Endometrium (tissue), 2 donors: ENCODE data around the gene MIA2.
"Not testable (repeated sequence)": the region's sequence is repeated elsewhere in the genome, so short reads cannot be mapped to it uniquely, and the experiment has no call there.

Source experiments
- FAIRE-seq: peaks from 2 replicates; lab custom pipeline; 2012; peaks lifted over from hg19 to GRCh38; lab: Jason Lieb, UNC
- donor health status: control.
- donor health status: control.

The MIA2 gene

GRCh38 chr14:39268393-39268792 lies 34.7 kb downstream of the MIA2 start:
- FAIRE-seq = no peak

GRCh38 chr14:39272918-39273317 lies 39.2 kb downstream of the MIA2 start:
- FAIRE-seq = no peak

DNA sequence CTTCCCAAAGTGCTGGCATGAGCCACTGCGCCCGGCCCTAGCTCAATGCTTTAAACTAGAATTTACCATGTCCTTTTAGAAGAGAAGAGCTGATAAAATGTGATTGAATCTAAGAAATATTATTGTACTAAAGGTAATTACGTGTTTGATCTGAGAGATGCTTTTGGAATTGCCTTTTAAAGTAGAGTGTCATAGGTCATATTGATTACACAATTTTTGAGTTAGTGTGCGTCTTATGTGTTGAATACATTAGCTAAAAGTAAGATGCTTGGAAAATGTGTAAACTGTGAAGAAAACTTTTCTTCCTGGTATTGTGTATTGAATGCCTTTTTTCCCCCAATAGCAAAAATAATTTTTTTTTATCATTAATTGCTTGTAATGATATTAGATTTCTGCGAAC lies 41.7 kb downstream of the MIA2 start:
- no peak for FAIRE-seq

- no peak for FAIRE-seq
These were observed 42.3 kb downstream of the MIA2 start for GRCh38 chr14:39276005-39276404.

- no peak for FAIRE-seq
These were observed 42.9 kb downstream of the MIA2 start for GRCh38 chr14:39276579-39277114.

- no peak for FAIRE-seq
These were observed 45.8 kb downstream of the MIA2 start for GRCh38 chr14:39279515-39279914.

- not testable (repeated sequence) for FAIRE-seq
These were observed 47.0 kb downstream of the MIA2 start for GRCh38 chr14:39280678-39281077.

GRCh38 chr14:39289523-39289922 lies 55.8 kb downstream of the MIA2 start:
- no peak for FAIRE-seq

- FAIRE-seq = no peak
These were observed 58.0 kb downstream of the MIA2 start for GRCh38 chr14:39291701-39292100.

DNA sequence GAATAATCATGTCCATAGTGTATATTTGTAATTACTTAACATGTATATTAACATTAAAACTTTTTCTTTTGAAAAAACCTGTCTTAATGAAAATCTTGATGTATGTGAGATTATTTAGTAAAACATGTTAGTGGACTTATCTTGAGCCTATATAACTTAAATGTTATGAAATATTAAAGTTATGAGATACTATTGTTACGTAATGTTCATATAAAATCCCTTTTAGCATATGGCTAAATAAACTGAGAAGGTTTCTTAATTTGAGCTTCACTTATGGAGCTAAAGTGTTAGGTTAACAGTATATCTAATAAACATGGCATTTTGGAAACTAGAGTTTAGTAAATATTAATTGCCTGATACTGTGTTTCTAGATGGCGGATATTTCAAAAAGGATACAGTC lies 59.9 kb downstream of the MIA2 start:
- peak; percentile 39 for FAIRE-seq

GRCh38 chr14:39300389-39300788 lies 66.7 kb downstream of the MIA2 start:
- FAIRE-seq = peak; percentile 8

DNA sequence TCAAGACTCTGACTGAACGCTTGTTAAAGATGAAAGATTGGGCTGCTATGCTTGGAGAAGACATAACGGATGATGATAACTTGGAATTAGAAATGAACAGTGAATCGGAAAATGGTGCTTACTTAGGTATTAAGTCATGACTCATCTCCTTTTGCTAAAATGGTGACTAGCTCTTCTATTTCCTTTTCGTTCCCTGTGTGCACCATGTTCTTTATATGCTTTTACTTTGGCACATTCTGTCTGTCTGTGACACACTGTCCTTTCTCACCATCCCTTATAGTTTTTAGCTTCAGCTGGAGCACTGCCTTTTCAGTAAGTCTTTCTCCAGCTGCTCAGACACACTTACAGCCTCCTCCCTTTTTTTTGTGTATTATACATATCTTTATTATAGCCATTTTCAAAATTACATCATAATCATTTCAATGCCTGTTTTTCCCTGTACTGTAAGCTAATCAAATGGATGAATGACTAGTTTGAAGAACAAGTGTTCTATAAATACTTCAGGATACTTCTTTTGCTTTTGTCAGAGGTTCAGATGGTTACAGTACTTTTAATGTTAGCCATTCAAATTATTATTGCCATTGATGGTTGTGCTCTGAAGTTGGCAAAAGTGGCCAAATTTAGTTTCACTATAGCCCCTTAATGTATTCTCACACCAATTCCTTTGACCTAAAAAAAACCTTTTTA lies 68.6 kb downstream of the MIA2 start:
- no peak for FAIRE-seq

DNA sequence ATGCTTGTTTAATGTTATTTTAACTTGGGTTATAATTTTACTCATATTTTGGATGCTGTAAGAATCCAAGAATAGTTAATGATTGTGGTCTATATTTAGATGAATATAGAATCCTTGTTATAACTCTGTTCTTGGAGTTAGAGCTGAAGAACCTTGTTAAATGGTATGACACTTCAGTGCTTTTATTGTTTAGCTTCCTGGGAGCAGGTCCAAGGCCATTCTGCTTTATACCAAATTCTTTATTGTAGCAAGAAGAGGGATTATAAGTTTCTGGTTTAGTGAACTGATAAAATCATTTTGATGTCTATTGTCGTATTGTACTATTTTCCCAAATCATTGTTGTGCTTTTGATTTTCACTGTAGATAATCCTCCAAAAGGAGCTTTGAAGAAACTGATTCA lies 69.4 kb downstream of the MIA2 start:
- FAIRE-seq = peak; percentile 88

DNA sequence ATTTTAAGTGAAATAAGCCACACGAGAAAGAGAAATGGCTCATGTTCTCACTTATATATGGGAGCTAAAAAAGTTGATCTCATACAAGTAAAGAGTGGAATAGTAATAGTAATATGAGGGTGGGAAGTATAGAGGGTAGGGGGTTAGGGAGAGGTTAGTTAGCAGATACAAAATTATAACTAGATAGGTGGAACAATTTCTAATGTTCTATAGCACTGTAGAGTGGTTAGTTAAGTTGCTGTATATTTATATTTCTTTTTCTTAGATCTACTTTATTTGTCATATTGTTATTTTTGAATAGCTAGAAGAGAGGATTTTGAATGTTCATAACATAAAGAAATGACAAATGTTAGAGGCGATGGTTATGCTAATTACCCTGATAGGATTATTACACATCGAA lies 74.1 kb downstream of the MIA2 start:
- FAIRE-seq = no peak

- no peak for FAIRE-seq
These were observed 76.3 kb downstream of the MIA2 start for GRCh38 chr14:39310051-39310450.

- no peak for FAIRE-seq
These were observed 82.2 kb downstream of the MIA2 start for GRCh38 chr14:39315859-39316444.

- FAIRE-seq = no peak
These were observed 83.3 kb downstream of the MIA2 start for GRCh38 chr14:39316830-39317553.

GRCh38 chr14:39318574-39318973 lies 84.9 kb downstream of the MIA2 start:
- FAIRE-seq = no peak

- no peak for FAIRE-seq
These were observed 85.7 kb downstream of the MIA2 start for GRCh38 chr14:39319381-39319780.

GRCh38 chr14:39320318-39320717 lies 86.6 kb downstream of the MIA2 start:
- FAIRE-seq = no peak

GRCh38 chr14:39322807-39323206 lies 89.1 kb downstream of the MIA2 start:
- FAIRE-seq = no peak

- no peak for FAIRE-seq
These were observed 90.4 kb downstream of the MIA2 start for GRCh38 chr14:39324097-39324496.

DNA sequence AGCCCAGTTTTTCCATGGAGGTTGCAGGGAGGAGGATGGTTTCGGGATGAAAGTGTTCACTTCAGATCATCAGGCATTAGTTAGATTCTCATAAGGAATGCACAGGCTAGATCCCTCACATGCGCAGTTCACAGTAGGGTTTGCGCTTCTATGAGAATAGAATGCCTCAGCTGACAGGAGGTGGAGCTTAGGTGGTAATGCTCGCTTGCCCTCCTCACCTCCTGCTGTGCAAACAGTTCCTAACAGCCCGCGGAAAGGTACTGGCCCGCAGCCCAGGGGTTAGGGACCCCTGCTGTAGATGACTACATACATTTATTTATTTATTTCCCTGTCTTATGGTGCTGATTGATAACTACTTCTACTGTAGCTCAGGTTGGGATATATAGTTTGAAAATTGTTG lies 105.3 kb downstream of the MIA2 start:
- no peak for FAIRE-seq
